Middle frontal gyrus (tissue), 1 donor: ENCODE measurements around the gene GLI3.

Experiments
- DNase-seq: peaks from one replicate; pipeline ENCODE4 v3.0.0-alpha.2; 2015; ENCODE audit warnings: low spot score; ENCODE audit errors: extremely low spot score

The GLI3 gene

GRCh38 chr7:41938371-41938770 is 298.6 kb downstream of the GLI3 start:
- no peak for DNase-seq

DNA sequence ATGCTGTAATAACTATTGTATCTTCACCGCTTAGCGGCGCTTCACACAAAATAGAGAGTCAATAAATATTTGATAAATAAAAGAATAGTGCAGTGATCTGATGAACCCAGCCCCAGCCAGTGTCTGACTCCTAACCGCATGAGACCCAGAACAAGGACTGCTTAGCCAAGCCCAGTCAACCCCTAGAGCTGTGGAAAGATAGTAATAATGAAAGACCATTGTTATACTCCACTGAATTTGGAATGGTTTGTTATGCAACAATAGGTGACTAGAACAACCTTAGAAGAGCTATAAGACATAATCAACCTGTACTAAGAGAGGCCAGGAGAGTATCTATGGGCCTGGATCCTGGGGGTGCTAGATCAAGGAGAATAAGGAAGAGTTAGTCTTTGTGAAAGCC is 303.6 kb downstream of the GLI3 start:
- DNase-seq, result no peak

- DNase-seq, result no peak
Measured at GRCh38 chr7:41931263-41931646, 305.8 kb downstream of the GLI3 start.

DNA sequence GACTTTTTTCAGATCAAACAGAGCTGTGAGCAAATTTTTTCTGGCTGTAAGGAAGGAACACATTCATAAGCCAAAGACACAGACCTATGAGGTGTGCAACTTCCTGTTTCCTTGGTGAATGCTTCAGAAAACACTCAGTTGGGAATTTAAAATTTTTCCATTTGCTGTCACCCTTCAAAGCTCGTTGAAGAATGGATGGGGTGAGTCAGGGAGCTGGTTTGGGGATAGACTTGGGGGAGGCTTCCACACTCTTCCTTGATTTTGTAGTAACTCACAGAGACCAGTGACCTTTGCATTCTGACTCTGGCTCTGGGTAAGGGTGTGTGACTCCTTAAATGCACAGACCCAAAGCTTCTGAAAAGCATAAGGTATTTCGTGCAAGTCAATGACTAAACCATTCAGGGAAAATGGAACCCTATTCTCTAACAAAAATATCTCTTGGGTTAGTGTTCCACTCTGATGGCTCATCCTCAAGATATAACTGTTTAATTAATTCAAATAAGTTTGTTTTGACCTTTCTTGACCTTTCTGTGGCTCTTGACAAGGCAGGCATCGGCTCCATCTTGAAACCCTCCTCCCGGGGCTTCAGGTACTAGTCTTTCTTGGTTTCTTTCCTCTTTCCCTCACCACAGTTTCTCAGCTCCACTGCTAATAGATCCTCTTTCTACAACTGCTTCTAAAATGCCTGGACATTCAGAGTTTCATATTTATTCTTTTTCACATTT is 306.3 kb downstream of the GLI3 start:
- DNase-seq, result no peak

GRCh38 chr7:41928781-41929180 is 308.2 kb downstream of the GLI3 start:
- no peak for DNase-seq

DNA sequence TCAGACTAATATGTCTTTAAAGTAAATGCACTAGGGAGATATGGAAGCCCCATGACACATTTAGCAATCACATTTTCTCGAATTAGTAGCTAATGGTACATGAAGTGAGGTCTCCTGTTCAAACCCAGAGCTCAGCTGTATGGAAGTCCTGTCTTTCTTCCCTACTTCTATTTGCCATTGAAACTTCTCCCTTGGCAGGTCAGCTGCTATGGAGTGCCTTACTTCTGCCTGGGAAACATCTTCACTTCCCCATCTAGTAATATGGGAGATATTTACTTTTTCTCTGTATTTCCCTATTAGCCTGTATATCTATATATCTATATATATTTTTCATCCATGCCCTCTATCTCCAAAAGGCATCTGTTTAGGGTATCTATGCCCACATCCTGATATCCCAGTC is 308.8 kb downstream of the GLI3 start:
- no peak for DNase-seq

DNA sequence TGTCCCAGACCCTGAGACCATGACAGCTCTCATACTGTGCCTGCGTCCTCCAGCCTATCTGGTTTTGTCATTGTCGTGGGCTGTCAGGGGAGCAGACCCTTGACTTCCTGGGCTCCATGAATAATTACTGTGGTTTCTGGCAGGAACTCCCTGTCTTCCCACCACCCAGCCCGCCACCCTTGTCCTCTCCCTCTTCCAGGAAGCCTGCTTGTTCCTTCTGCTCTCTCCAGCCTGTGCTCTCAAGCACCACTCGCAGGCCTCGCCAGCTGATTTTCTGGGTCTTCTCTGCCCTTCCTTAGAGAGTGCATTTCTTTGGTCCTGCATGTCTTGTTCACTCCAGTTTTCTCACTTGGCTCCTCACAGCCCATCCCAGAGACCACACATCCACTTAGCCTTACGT is 309.6 kb downstream of the GLI3 start:
- DNase-seq, result no peak

DNA sequence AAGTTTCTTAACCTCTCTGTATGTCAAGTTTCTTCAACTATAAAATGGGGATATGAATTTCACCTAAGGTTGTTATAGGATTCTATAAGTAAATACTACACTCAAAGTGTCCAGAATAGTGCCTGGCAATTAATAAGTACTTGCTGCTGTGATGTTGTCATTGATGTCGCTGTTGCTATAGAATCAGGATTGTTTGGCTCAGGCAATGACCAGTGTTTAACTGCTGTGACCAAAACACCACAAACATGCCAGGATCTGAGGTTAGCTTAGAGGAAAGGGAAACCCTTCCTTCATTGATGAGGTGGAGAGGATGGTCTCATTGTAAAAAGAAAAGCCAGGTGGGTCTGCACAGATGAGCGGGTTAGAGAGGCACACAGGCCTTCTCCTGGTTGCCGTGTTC is 311.1 kb downstream of the GLI3 start:
- DNase-seq, result no peak

DNA sequence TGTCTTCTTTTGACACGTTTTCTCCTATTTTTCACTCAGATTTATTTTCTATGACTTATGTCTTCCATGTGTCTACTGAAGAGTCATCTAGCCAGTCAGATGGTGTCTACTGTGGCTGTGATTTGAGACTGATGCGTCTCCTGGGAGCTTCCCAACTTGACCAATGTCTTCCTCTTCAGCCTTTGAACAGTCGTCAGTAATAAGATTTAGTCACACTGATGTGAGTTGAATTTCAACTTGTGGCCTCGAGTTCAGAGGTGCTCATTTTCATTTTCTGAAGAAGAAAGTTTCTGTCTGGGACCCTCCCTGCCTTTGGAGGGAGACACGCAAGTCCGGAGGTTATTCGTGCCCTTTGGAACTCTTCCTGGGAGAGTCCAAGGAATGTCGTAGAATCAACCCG is 312.2 kb downstream of the GLI3 start:
- no peak for DNase-seq

GRCh38 chr7:41922373-41922772 is 314.6 kb downstream of the GLI3 start:
- no peak for DNase-seq

DNA sequence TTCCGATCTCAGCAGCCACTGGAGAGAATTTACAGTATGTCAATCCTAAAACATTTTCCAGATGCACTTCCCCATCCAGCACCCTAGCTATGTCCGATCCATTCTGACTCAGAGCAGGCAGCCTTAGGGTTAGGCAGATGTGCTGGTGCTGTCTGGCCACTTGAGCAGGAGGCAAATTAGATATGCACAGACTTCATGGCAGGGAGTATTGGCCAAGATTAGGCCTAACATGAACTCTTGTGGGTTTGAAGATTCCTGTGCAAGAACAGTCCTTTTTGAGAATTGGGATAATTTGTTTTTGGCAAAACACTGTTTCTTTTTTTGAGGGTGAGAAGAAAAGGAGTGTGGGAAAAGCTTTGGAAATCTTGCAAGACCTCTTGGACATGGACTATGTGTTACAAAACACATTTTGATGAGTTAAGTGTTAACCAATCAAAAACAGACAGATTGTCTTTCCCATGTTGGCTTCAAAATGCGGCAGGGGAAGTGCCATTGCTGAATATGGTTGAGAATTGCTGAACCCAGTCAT is 315.5 kb downstream of the GLI3 start:
- no peak for DNase-seq

GRCh38 chr7:41918597-41918996 is 318.4 kb downstream of the GLI3 start:
- DNase-seq, result no peak

DNA sequence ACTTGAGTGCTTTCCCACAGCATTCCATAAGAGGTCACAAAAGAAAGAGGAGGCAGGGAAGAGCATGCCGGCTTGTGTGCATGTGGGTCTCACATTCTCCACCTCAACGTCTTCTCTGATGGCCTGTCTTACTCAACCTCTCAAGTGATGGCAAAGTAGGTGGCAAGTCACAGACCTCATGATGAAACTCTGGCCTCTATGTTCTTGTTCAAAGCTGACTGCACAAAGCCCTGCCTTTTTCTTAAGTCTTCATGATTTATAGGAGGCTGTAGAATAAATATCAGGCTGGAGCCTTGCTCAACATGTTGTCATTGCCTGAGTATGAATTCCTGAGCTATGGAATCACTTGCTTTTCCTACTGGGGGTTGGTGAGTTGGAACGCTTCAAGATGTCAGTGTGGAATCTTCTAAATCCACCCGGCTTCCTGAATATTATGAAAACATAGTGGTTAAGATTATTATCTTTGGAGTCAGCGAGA is 320.5 kb downstream of the GLI3 start:
- DNase-seq, result no peak

DNA sequence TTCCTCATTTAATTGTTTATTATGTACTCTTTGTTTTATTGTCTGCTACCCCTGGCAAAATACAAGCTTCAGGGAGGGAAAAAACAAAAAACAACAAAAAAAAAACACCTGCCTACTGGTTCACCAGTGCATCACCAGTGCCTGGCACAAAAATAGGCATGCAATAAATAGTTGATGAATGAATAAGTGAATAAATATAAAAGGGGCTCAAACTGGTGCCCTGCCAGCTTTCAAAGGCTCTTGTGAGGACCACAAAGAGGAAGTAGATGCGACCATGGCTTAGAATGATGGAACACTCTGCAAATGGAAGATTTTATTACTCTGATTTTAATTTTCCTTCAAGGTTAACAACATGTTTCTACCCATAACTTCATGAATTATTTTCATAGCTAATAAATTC is 321.1 kb downstream of the GLI3 start:
- no peak for DNase-seq

GRCh38 chr7:41912851-41913567 is 324.0 kb downstream of the GLI3 start:
- DNase-seq, result no peak

DNA sequence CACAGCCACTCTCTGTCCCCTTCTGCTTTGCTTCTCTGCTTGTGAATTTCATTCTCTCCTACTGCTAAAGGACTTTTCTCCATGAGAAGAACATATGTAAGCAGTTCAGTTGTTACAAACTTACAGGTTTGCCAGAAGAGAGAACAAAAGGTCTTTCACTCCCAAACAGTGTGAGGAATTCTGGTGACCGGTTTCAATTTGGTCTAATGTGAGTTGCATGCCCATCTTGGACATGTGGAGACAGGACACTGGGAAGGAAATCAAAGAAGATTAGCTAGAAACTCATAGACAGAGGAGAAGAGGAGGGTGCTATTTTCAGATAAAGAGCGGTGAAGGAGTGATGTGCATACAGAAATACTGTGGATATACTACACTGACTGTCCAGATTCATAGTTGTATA is 324.6 kb downstream of the GLI3 start:
- no peak for DNase-seq

- DNase-seq, result no peak
Measured at GRCh38 chr7:41911792-41912191, 325.2 kb downstream of the GLI3 start.
